ENCODE data around the gene CASP3. TPM values are rescaled to one million over a fixed set of nuclear protein-coding genes. Genes with fewer than 3 reads are reported as not detected.

The CASP3 gene
- total RNA-seq, 1 donor from 2014 or later, result 39.6 TPM

GRCh38 chr4:184680698-184681097 lies 31.5 kb upstream of the CASP3 start:
- DNase-seq (ENCODE audit: low read depth, low spot score), result no peak
- H3K36me3 Mint-ChIP-seq (ENCODE audit: low read depth), result peaks cover 11% of the 10 kb centered on the region
- H3K4me1 Mint-ChIP-seq, result no peaks in the 10 kb centered on the region
- TF ChIP-seq, protein P1, sequence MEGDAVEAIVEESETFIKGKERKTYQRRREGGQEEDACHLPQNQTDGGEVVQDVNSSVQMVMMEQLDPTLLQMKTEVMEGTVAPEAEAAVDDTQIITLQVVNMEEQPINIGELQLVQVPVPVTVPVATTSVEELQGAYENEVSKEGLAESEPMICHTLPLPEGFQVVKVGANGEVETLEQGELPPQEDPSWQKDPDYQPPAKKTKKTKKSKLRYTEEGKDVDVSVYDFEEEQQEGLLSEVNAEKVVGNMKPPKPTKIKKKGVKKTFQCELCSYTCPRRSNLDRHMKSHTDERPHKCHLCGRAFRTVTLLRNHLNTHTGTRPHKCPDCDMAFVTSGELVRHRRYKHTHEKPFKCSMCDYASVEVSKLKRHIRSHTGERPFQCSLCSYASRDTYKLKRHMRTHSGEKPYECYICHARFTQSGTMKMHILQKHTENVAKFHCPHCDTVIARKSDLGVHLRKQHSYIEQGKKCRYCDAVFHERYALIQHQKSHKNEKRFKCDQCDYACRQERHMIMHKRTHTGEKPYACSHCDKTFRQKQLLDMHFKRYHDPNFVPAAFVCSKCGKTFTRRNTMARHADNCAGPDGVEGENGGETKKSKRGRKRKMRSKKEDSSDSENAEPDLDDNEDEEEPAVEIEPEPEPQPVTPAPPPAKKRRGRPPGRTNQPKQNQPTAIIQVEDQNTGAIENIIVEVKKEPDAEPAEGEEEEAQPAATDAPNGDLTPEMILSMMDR (conservative IDR thresholded peaks at IDR 0.05), result no peak
- no peaks in the 10 kb centered on the region for H3K27me3 Mint-ChIP-seq (ENCODE audit: low read depth)
- H3K9me3 Mint-ChIP-seq, result no peaks in the 10 kb centered on the region
- H3K27ac Mint-ChIP-seq (ENCODE audit: unreplicated experiment), result no peak overlapping the region
- no peak overlapping the region for H3K4me3 Mint-ChIP-seq

GRCh38 chr4:184675821-184676492 lies 26.7 kb upstream of the CASP3 start:
- Mint-ChIP-seq H3K27me3 (ENCODE audit: low read depth) (no peaks in the 10 kb centered on the region), H3K36me3 (ENCODE audit: low read depth) (peaks cover 18% of the 10 kb centered on the region), H3K27ac (ENCODE audit: unreplicated experiment) (no peak overlapping the region), H3K4me1 (no peaks in the 10 kb centered on the region), H3K9me3 (no peaks in the 10 kb centered on the region), H3K4me3 (no peak overlapping the region)
- DNase-seq (ENCODE audit: low read depth, low spot score), result no peak
- TF ChIP-seq, protein P1 (conservative IDR thresholded peaks at IDR 0.05), result no peak

- no peak for DNase-seq (ENCODE audit: low read depth, low spot score)
- TF ChIP-seq, protein P1 (conservative IDR thresholded peaks at IDR 0.05), result no peak
- no peaks in the 10 kb centered on the region for H3K27me3 Mint-ChIP-seq (ENCODE audit: low read depth)
- no peak overlapping the region for H3K4me3 Mint-ChIP-seq
- no peak overlapping the region for H3K27ac Mint-ChIP-seq (ENCODE audit: unreplicated experiment)
- no peaks in the 10 kb centered on the region for H3K4me1 Mint-ChIP-seq
- H3K36me3 Mint-ChIP-seq (ENCODE audit: low read depth), result peaks cover 14% of the 10 kb centered on the region
- H3K9me3 Mint-ChIP-seq, result no peaks in the 10 kb centered on the region
Observed at GRCh38 chr4:184675018-184675417, 25.8 kb upstream of the CASP3 start.

GRCh38 chr4:184674011-184674410 lies 24.8 kb upstream of the CASP3 start:
- Mint-ChIP-seq H3K4me1 (no peaks in the 10 kb centered on the region), H3K36me3 (ENCODE audit: low read depth) (peaks cover 9% of the 10 kb centered on the region), H3K27me3 (ENCODE audit: low read depth) (no peaks in the 10 kb centered on the region), H3K27ac (ENCODE audit: unreplicated experiment) (no peak overlapping the region), H3K4me3 (no peak overlapping the region), H3K9me3 (no peaks in the 10 kb centered on the region)
- no peak for DNase-seq (ENCODE audit: low read depth, low spot score)
- TF ChIP-seq, protein P1 (conservative IDR thresholded peaks at IDR 0.05), result no peak

GRCh38 chr4:184672741-184673140 lies 23.5 kb upstream of the CASP3 start:
- Mint-ChIP-seq H3K27ac (ENCODE audit: unreplicated experiment) (no peak overlapping the region), H3K36me3 (ENCODE audit: low read depth) (peaks cover 17% of the 10 kb centered on the region), H3K27me3 (ENCODE audit: low read depth) (no peaks in the 10 kb centered on the region), H3K4me3 (no peak overlapping the region), H3K9me3 (no peaks in the 10 kb centered on the region), H3K4me1 (no peaks in the 10 kb centered on the region)
- TF ChIP-seq, protein P1 (conservative IDR thresholded peaks at IDR 0.05), result no peak
- no peak for DNase-seq (ENCODE audit: low read depth, low spot score)

Data from neural crest cell (in vitro differentiated cells).